Large intestine (tissue), 3 donors: ENCODE results near the gene FHL2. TPM values are rescaled to one million over a fixed set of nuclear protein-coding genes. Genes with fewer than 3 reads are reported as not detected.

Experiments used
- DNase-seq, 2 donors: peaks; one replicate each; pipeline versions ENCODE4 v3.0.0 to v3.0.0-alpha.2; 2013
- H3K27ac ChIP-seq: one replicate; pipeline ENCODE4 v1.5.1; 2013; ENCODE audit warnings: low read length
- H3K27me3 ChIP-seq: 2 replicates; pipeline ENCODE4 v1.6.1; 2013; ENCODE audit warnings: low read length; ENCODE audit not compliant: control insufficient read depth, insufficient read depth
- H3K36me3 ChIP-seq: 2 replicates; pipeline ENCODE4 v1.6.1; 2013; ENCODE audit warnings: low read length; ENCODE audit not compliant: control insufficient read depth, insufficient read depth
- H3K4me1 ChIP-seq: one replicate; pipeline ENCODE4 v1.6.1; 2013; ENCODE audit warnings: low read length; ENCODE audit not compliant: control insufficient read depth, insufficient read depth
- H3K4me3 ChIP-seq: one replicate; pipeline ENCODE4 v1.5.1; 2013; ENCODE audit warnings: low read length
- H3K9me3 ChIP-seq: one replicate; pipeline ENCODE4 v1.6.1; 2013; ENCODE audit warnings: mild to moderate bottlenecking, low read depth, low read length, moderate library complexity; ENCODE audit not compliant: control insufficient read depth
- WGBS: methylation state at CpG from one replicate; pipeline ENCODE4 v1.1.5; 2013; ENCODE audit warnings: low lambda C conversion rate; ENCODE audit not compliant: insufficient coverage; 5-methylcytosine and 5-hydroxymethylcytosine counted together
- polyA plus RNA-seq: library from polyadenylated mRNA; unstranded; fragments of 120-200 nt; gene quantifications from one replicate; pipeline ENCODE4 v1.2.1, GENCODE V29; 2013

FHL2 gene
- polyA plus RNA-seq, 1 donor = 28.3 TPM

GRCh38 chr2:105344704-105345345 is 54.0 kb downstream of the FHL2 start:
- H3K4me1 ChIP-seq = no peaks in the 10 kb centered on the region
- H3K9me3 ChIP-seq = no peaks in the 10 kb centered on the region
- no peak overlapping the region for H3K27ac ChIP-seq
- H3K36me3 ChIP-seq = peaks cover 64% of the 10 kb centered on the region
- no peaks in the 10 kb centered on the region for H3K27me3 ChIP-seq
- no peak overlapping the region for H3K4me3 ChIP-seq
- WGBS = no CpG with 5 or more reads among the region's 4 CpGs
- peak in 1 of 2 donors; percentile 12 for DNase-seq

- H3K4me3 ChIP-seq = no peak overlapping the region
- DNase-seq = no peak
- H3K36me3 ChIP-seq = peaks cover 30% of the 10 kb centered on the region
- no peaks in the 10 kb centered on the region for H3K27me3 ChIP-seq
- WGBS = 100% methylated on average over 1 of the region's 4 CpGs
- H3K9me3 ChIP-seq = no peaks in the 10 kb centered on the region
- no peak overlapping the region for H3K27ac ChIP-seq
- peaks cover 2% of the 10 kb centered on the region for H3K4me1 ChIP-seq
Observed at GRCh38 chr2:105339414-105339813, 59.4 kb downstream of the FHL2 start.

GRCh38 chr2:105338020-105338385 is 60.8 kb downstream of the FHL2 start:
- H3K9me3 ChIP-seq = no peaks in the 10 kb centered on the region
- peaks cover 21% of the 10 kb centered on the region for H3K36me3 ChIP-seq
- H3K27me3 ChIP-seq = no peaks in the 10 kb centered on the region
- no peak for DNase-seq
- peaks cover 2% of the 10 kb centered on the region for H3K4me1 ChIP-seq
- peak overlapping the region; percentile 92 for H3K4me3 ChIP-seq
- 14% methylated on average over 4 of the region's 5 CpGs for WGBS
- no peak overlapping the region for H3K27ac ChIP-seq

- Histone ChIP-seq H3K27ac (peak within 1 kb of the TSS; percentile 83), H3K9me3 (no peaks in the 10 kb centered on the region), H3K27me3 (no peaks in the 10 kb centered on the region), H3K4me1 (peaks cover 2% of the 10 kb centered on the region), H3K36me3 (peaks cover 17% of the 10 kb centered on the region), H3K4me3 (peak within 1 kb of the TSS; percentile 92)
- WGBS = no CpG with 5 or more reads among the region's 58 CpGs
- DNase-seq = peak; percentile 85 to 93
Observed at GRCh38 chr2:105337122-105338019, 61.5 kb downstream of the FHL2 start, which contains the start of gene C2orf49. Gene C2orf49, plus strand, starts transcription at chr2:105337540. Its CDS starts 48 bp downstream, at chr2:105337588.

GRCh38 chr2:105336786-105337121 is 62.1 kb downstream of the FHL2 start:
- Histone ChIP-seq H3K36me3 (peaks cover 14% of the 10 kb centered on the region), H3K9me3 (no peaks in the 10 kb centered on the region), H3K4me1 (peaks cover 2% of the 10 kb centered on the region), H3K27ac (peak overlapping the region; percentile 83), H3K4me3 (peak overlapping the region; percentile 92), H3K27me3 (no peaks in the 10 kb centered on the region)
- DNase-seq = no peak
- WGBS = 8% methylated on average over 2 of the region's 7 CpGs

- Histone ChIP-seq H3K27ac (no peak overlapping the region), H3K4me3 (no peak overlapping the region), H3K4me1 (peaks cover 9% of the 10 kb centered on the region), H3K36me3 (peaks cover 9% of the 10 kb centered on the region), H3K27me3 (no peaks in the 10 kb centered on the region), H3K9me3 (no peaks in the 10 kb centered on the region)
- DNase-seq = no peak
- 100% methylated on average over 2 of the region's 2 CpGs for WGBS
Observed at GRCh38 chr2:105335469-105335868, 63.4 kb downstream of the FHL2 start.

- Histone ChIP-seq H3K4me3 (no peak overlapping the region), H3K9me3 (no peaks in the 10 kb centered on the region), H3K27me3 (no peaks in the 10 kb centered on the region), H3K36me3 (peaks cover 4% of the 10 kb centered on the region), H3K27ac (no peak overlapping the region), H3K4me1 (peaks cover 14% of the 10 kb centered on the region)
- no peak for DNase-seq
- 83% methylated on average over 2 of the region's 4 CpGs for WGBS
Observed at GRCh38 chr2:105334211-105334610, 64.6 kb downstream of the FHL2 start.

GRCh38 chr2:105330681-105331375 is 68.0 kb downstream of the FHL2 start:
- H3K27ac ChIP-seq = peak overlapping the region; percentile 85

GRCh38 chr2:105329561-105330495 is 69.0 kb downstream of the FHL2 start, which contains the start of gene TGFBRAP1:
Gene TGFBRAP1, minus strand, starts transcription at chr2:105329735. Its CDS starts 21,434 bp downstream, at chr2:105308301.
- DNase-seq = peak; percentile 26 to 81

More at GRCh38 chr2:105330681-105331375, 68.0 kb downstream of the FHL2 start:
- peaks cover 4% of the 10 kb centered on the region for H3K36me3 ChIP-seq
- H3K27me3 ChIP-seq = no peaks in the 10 kb centered on the region
- H3K9me3 ChIP-seq = no peaks in the 10 kb centered on the region
- H3K4me3 ChIP-seq = no peak overlapping the region
- peak; percentile 14 to 44 for DNase-seq
- WGBS = 83% methylated on average over 3 of the region's 4 CpGs
- peaks cover 21% of the 10 kb centered on the region for H3K4me1 ChIP-seq

More at GRCh38 chr2:105329561-105330495, 69.0 kb downstream of the FHL2 start, which contains the start of gene TGFBRAP1:
- Histone ChIP-seq H3K9me3 (no peaks in the 10 kb centered on the region), H3K4me1 (peaks cover 21% of the 10 kb centered on the region), H3K36me3 (peaks cover 8% of the 10 kb centered on the region), H3K27ac (peak within 1 kb of the TSS; percentile 85), H3K27me3 (no peaks in the 10 kb centered on the region), H3K4me3 (peak within 1 kb of the TSS; percentile 57)
- WGBS = no CpG with 5 or more reads among the region's 101 CpGs
